Stimulated activated CD8-positive, alpha-beta memory T cell treated with anti-CD3 and anti-CD28 coated beads, Interleukin-4, amount 100 ng/mL, for 24 hours (primary cell): ENCODE data around the gene KIZ.

ENCODE experiments used
- DNase-seq: peaks from one replicate; pipeline ENCODE4 v3.0.0-alpha.2; 2020; ENCODE audit warnings: low read depth

Gene KIZ

DNA sequence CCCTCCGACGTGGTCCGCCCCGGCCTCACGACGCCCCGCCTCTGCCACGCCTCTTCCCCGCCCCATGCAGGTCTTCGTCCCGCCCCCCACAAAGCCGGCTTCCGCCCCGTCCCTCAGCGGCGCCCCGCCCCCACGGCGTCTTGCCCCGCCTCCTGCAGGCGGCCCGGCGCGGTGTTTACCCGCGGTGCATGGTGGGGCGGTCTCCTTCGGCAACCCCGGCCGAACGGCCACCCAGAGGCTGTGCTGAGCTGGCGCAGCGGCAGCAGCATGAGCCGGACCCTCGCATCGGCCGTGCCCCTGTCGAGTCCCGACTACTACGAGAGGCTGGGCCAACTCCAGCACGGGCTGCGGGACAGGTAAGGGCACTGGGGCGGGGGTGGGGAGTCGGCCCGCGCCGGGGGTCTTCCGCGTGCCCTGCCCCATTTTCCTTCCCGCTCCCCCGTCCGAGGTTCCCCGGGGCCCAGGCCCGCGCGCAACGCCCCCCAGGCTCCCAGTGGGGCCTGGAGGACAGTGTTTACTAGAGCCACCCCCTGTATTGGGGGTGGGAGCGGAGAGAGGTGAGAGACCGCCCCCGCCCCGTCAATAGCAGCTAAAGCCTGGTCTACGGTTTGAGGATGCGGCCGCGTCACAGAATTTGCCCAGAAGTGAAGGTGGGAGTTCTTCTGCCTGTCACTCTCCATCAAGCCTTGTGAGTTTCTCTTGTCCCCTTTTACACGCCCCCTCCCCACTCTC is at the start of gene KIZ:
KIZ (plus strand) TSS at position 234 of the 732 bp plus-strand sequence; CDS start at position 268, 34 bp downstream.
- peak; percentile 97 for DNase-seq

DNA sequence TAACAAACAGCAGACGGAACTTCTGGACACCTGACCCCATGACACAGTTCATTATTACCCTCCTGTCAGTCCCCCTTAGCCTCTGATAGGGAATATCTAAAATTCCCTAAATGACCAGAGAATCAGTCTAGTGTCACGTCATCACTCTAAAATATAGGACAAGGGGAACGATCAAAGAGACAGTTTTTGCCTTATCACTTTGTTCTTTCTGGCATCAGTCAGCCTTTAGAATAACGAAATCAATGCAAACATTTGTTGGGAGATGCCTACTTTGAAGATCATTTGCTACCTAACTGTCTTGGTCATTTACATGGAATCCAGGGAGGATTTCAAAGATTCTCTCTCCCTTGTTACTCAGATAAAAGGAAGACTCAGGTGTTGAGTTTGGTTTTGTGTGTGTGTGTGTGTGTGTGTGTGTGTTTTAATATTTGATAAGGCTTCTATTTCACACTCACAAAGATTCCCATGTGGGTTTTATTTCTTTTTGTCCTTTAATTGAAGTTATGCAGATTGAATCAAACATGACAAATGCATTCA is 48.0 kb upstream of the KIZ start:
- DNase-seq = no peak

DNA sequence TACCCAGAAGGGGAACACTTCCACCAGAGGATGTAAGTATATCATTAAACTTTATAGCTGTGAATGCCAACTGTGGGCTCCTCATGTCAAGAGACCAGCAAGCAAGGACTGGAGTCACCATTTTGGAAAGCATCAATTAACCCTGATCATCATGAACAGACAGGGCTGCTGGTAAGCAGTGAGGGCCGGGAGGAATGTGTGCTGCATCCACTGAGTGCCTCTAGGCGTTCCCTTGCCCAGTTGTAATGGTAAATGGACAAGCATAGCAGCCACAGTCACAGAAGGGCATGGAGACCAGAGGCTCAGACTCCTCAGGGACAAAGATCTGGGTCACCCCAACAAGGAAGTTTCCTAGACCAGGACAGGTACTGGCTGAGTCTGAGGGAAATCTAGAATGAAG is 43.3 kb upstream of the KIZ start:
- DNase-seq = no peak

- DNase-seq = no peak
These were observed 42.0 kb upstream of the KIZ start for GRCh38 chr20:21083825-21084325.

GRCh38 chr20:21087862-21088540 is 37.9 kb upstream of the KIZ start:
- no peak for DNase-seq

DNA sequence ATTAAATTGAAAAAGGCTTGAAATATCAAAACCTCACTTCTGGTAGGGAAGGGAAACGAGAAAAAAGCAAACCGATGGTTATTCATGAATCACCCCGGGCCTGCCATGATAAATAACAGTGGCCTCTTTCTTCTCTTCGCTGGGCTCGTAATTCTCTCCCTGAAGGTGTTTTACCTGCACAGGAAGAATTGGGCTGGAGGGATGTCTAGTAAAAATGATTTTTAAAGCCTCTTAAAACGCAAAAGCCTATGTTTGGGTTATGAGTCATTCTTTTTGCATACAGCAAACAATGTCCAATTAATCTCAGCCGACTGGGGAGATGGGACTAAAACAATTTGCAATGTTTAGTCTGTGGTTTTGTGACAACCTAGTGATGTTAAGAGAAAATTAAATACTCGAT is 36.5 kb upstream of the KIZ start:
- DNase-seq = no peak

DNA sequence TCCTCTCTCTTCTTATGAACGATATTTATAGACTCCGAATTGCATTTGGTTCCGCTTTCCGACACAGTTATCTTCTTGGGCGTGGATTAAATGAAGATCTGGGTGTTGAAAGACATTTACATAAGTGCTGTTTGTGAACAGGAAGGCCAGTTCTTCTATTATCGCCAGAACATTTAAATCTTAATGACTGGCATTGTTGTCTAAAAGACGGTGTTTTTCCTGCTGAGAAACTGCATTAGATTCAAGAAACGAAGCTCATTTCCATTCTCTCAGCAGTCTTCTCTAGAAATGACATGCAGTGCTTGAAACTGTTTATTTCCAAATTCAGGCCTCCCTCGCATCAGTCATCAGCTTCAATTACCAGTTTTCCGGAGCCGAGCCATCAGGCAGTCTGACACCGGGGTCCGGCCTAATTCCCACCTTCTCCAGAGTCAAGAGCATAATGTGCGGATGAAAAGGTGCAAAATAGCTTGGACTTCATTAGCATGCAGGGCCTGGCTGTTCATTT is 35.7 kb upstream of the KIZ start:
- DNase-seq = no peak

GRCh38 chr20:21090721-21091120 is 35.2 kb upstream of the KIZ start:
- no peak for DNase-seq

- no peak for DNase-seq
These were observed 33.1 kb upstream of the KIZ start for GRCh38 chr20:21092806-21093205.

GRCh38 chr20:21096321-21097043 is 29.4 kb upstream of the KIZ start:
- DNase-seq = no peak

DNA sequence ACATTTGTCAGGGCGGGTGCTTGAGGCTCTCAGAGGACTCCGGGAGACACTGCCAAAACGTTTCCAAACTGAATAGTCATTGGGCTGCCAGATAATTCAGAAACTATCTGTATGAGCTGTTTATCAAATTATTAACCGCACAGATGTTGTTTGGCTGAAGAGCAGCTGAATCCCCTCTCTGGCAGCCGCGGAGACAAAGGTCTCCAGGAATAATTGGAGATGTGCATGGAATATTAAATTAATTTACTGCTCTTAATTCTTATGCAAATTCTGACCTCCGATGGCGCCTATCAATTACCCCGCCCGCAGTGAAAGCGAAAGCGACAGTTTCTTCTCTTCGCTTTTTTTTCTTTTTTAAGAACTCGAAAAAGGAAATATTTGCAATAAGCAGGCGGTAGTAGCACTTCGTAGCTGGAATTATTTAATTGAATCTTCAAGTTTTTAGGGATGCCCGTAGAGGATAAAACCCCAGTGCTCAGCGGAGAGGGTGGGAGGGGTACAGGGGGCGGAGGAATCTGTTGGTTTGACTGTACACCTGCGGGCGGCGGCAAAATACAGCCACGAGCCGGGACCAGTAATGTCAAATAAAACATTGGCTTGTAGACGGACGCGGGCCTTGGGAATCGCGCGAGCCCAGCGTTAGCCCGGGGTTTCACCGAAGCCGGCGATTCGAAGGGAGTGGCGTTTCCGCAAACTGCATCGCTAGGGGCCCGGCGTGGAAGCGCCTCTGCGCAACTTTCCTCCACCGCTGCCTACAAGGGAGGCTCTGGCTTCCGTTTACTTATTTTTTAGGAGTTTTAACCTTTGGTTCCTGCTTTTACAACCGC is 25.9 kb upstream of the KIZ start:
- DNase-seq = no peak

DNA sequence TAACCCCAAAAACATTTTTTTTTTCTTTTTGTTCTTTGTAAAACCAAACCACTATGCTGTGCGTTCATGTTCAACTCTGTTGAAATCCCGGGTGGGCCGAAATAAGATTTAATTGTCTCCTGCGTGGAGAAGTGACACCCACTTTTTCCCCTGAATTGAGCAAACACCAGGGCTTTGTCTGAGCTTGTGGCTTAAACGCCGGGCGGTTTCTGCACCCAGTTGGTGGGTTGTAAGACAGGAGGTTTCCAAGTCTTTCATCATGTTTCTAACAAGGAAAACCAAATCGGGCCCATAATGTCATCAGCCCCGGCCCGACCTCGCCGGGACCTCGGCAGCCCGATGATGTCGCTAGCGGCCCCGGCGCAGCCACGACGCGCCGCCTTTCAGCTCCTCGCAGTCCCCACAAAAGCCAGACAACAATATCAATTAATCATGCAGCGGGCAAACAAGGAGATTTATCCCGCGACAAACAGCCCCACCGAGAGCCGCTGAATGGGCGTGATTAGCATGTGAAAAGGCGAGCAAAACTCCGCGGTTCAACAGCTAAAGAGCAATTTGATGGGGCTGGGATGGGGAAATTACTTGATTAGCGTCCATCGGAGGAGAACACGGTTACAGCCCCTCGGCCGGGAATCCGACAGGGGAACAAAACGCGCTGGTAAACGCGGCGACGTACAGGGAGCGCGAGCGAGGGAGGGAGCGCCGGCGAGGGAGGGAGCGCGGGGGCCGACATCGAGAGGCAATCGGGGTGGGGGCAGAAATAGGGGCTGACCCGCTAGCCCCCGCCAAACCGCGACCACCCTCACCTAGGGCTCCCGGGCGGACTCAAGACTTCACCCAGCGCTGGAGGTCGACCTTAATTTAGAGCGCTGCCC is 25.1 kb upstream of the KIZ start:
- no peak for DNase-seq

- DNase-seq = no peak
These were observed 24.4 kb upstream of the KIZ start for GRCh38 chr20:21101453-21101931.

GRCh38 chr20:21101932-21102575 is 23.8 kb upstream of the KIZ start:
- DNase-seq = no peak

DNA sequence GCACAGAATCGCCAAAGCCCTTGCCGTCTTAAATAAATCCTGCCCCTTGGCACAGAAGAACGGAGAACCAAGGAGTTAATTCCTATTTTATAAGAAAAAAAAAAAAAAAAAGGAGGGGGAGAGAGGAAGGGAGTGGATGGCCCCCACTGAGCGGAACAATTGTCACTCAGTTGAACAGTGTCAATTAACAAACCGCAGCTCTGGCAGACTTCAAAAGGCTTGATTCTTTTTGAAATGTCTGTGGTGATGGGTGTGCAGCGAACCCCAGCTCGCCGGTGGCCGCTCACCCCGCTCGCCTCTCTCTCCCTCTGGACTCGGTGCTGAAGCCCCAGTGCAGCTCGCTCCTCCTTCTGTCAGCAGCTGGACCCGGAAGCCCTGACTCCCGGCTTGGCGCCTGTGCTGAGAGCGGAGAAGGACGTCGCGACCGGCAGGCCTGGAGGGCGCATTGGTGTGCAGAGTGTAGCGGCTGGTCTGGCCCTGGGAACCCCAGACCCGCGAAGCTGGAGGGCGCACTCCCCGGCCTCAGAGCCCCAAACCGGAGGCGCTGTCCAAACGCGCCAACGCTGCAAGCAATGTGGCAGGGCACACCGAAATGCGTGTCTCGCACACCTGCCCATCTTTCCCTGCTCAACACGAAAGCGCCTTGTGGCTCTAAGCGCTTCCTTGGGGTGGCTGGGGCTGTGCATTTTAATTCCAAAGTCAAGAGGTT is 23.1 kb upstream of the KIZ start:
- DNase-seq = no peak

DNA sequence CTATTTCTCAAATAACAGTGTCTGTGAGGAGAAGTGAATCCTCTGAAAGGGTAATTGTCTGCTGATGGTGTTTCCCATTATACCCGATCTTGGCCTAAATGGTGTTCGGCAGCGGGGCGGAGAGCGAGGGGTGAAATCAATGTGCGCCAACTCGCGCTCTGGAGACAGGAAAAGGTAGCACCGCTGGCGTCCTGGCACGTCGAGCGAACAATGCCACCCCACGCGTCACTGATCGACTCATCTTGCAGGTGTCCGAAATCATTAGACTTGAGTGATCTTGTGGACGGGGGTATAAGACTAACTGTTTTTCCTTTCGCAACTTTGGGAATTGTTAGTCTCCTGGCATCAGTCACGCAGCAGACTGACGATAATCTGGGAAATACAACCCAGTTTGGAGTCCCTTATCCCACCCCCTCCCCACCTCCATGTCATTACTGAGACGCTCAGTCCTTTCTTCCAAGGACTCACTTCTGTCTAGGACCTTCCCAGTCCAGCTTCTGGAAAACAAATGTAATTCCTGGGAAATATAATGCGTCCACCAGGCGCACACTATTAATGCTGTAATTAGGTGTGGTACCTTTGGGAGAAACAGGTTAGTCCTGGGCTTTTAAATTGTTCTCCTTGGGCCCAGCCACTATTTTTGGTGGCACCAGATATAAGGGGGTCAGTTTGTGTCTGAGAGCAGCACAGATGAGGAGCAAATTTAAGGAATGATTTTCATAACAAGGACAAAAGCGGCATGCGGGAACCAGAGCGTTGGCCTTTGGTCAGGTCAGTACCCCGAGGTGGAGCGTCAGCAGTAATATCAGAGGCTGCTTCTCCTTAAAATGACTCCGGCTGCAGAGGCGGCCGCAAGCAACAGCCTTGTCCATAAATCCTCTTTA is 22.1 kb upstream of the KIZ start:
- DNase-seq = no peak

DNA sequence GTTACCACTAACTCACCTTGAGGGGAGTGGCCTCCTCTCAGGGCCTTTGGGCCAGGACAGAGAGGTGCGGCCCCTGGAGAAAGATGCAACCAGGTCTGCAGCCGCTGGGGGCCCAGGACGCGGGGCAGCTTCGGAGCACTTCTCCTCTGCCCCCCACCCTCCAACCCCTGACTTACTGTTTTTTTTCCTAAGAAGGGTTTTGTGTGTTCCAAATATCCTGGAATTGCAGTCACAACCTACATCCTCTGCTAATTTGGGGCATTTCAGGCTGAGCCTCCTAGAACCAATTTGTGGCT is 21.5 kb upstream of the KIZ start:
- DNase-seq = no peak

DNA sequence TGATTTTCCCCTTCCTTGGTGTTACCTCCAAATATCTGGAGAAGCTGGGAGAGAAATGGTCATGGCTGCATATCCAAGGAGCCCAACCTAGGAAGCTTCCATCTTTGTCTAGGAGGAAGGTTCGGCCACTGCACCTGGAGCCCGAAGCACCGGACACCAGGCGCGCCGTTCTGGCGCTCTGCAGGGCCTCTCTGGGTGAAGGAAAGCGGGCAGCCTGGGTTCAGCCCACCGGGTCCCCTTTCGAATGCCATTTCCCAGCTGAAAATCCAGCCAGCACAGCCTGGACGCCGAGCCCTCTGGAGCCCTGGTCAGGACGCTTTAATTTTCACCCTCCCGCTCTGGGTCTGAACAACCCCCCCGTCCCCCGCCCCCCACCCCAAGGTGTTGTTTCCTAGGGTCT is 21.0 kb upstream of the KIZ start:
- no peak for DNase-seq
